HG02943 (cell line): ENCODE data around the gene EFEMP2.
A peak's percentile ranks its signal among the peaks of the same experiment; 100 is the strongest.

Experiments
- ATAC-seq: cut with Tn5 transposase; IDR thresholded peaks from one replicate; pipeline ENCODE4 v1.9.1; 2021; ENCODE audit warnings: mild to moderate bottlenecking, low read depth, moderate library complexity; ENCODE audit not compliant: unreplicated experiment

Gene EFEMP2

DNA sequence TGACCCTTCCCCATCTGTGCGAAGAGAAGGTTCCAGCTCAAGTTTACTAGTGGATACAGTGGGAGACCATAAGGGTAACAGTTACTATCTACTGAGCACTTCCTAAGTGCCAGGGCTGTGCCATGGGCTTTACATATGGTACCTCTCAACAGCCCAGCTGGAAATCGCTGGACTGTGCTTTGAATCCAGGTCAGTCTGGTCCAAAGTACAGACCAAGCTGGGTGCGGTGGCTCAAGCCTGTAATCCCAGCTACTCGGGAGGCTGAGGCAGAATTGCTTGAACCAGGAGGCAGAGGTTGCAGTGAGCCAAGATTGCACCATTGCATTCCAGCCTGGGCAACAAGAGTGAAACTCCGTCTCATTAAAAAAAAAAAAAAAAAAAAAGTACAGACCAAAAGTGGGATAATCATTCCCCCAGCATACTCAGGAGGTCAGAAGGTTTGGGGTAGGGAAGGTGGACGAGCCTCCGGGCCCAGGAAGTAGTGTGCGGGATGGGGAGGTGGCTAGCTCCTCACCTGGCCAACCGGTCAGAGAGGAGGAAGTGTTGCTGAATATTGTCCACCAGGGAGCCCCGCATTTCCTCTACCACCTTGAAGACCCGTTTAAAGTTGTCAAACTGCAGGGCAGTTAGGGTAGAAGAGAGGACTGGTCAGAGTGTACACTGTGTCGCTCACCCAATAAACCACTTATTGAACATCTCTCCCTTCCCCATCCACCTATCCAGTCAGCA, 13.4 kb upstream of the EFEMP2 start:
- no peak for ATAC-seq

GRCh38 chr11:65885231-65885630, 12.6 kb upstream of the EFEMP2 start:
- no peak for ATAC-seq

GRCh38 chr11:65884716-65885092, 12.1 kb upstream of the EFEMP2 start:
- no peak for ATAC-seq

DNA sequence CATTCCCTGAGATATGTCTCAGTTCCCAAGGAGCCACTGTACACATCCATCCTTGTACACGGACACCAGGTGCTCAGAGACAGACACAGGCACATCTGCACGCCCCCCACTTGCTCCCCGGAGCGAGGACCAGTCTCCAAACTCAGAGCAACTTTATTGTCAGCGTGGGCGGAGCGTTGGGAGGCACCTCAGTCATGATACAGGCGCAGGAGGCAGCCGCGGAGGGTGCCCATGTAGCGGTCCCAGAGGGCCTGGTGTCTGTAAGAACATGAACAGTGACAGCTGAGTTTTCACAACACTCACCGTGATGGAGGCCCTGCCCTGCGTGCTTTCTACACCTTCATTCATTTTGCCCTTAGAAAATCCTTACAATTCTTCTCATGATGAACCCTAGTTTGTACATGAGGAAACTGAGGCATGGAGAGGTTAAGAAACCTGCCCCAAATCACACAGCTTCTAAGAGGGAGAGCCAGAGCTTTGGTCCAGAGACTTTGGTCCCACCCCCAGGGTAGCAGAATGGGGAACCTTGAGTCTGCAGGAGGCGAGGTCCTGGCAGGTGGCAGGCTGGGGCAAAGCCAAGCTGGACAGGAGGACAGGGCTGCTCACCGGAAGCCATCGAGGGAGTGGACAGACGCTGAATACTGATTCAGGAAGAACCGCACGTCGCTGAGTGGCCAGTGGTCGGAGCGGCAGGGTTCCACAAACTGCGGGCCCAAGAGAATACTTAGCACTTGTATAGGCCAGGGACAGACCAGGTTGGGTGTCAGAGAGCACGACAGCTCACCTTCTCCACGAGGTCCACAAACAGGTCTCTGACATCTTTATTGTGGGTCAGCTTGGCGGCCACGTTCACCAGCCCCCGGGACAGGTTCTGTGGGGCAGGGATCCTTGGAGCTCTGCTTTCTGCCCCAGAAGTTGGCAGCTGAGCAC, 11.5 kb upstream of the EFEMP2 start:
- ATAC-seq, result no peak

- no peak for ATAC-seq
These were observed 10.6 kb upstream of the EFEMP2 start for GRCh38 chr11:65883058-65883761.

GRCh38 chr11:65882120-65883057, 9.8 kb upstream of the EFEMP2 start:
- no peak for ATAC-seq

DNA sequence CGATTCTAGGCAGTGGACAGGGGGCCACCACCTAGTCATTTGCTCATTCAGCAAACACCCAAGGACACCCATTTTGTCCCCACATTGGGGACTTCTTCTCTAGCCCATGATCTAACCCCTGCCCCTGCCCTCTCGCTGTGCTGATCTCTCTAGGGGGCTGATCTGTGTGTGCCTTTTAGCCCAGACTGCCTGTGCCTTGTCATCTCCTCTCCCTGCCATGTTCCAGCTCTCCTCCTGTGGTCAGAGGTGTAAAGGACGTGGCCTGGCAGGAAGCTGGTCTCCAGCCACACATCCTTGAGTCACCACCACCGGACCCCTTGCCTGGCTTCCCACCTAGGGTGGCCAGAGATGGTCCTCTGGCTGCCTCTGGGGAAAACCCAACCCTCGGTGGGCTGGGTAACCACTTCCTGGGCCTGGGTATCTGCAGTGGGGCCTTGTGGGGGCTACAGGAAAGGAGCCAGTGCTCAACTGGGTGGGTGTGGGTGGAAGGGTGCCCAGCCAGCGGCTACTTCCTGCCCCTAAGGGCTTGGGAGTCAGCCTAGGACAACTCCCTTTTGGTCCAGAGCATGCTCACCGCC, 8.3 kb upstream of the EFEMP2 start:
- ATAC-seq, result no peak

DNA sequence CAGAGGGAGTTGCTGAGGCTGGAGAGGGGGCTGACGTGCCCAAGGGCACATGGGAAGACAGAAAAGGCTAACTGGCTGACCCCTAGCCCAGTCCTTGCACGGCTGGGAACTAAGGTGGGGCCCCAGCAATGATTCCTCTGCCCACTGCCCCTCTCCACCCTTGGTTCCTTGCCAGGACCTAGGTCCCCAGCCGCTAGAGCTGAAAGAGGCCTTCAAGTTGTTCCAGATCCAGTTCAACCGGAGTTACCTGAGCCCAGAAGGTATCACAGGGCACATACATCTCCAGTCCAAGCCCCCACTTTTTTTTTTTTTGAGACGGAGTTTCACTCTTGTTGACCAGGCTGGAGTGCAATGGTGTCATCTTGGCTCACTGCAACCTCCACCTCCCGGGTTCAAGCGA, 7.4 kb upstream of the EFEMP2 start:
- ATAC-seq, result no peak

DNA sequence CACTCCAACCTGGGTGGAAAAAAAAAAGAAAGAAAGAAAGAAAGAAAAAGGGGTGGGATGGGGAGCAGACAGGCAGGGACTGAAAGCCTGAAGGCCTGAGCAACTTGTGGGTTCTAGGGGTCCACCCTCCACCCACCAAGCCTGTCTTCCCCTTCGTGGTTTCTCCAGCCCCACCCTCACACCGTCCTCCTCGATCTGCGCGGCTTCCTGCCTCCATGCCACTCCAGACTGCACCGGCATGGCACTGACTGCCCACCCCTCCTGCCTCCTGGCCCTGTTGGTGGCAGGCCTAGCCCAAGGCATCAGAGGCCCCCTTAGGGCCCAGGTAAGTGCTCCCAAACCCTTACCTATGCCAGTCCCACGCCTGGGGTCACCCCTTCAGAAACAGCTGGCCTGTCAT, 7.0 kb upstream of the EFEMP2 start, which contains the start of gene CTSW:
Gene CTSW (plus strand): TSS at position 221 of the 400 bp plus-strand sequence. CDS start 18 bp downstream, at position 239.
- no peak for ATAC-seq

DNA sequence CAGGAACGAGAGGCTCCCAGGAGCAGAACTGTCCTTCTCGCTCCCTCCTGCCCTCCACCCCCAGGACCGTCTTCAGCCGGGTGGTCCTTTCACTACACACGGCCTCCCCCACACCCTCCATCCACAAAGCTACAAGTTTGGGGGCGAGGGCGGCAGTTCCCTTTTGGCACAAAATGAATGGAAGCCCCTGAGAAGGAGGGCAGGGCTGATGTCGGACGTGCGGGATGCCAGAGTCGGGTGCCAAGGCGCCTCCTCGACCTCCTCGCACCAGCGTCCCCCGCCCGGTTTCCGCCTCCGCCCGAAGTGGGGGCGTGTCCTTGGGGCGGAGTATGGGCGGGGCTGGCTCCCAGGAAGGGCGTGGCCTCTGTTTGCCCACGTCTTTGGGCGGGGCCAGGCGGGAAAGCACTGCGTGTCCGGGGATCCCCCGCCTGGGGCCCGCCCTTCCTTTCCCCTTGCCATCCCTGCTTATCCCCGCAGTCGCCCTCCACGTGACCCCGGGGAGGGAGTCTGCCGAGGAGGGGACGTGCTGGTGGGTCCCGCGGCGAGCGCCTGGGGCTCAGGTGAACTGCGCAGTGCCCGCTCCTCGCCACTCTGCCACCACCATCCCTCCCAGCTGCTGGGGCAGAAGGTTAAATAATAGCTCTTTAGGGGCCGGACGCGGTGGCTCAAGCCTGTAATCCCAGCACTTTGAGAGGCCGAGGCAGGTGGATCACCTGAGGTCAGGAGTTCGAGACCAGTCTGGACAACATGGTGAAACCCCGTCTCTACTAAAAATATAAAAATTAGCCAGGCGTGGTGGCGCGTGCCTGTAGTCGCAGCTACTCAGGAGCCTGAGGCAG, 937 bp upstream of the EFEMP2 start:
- ATAC-seq, result peak; percentile 66

DNA sequence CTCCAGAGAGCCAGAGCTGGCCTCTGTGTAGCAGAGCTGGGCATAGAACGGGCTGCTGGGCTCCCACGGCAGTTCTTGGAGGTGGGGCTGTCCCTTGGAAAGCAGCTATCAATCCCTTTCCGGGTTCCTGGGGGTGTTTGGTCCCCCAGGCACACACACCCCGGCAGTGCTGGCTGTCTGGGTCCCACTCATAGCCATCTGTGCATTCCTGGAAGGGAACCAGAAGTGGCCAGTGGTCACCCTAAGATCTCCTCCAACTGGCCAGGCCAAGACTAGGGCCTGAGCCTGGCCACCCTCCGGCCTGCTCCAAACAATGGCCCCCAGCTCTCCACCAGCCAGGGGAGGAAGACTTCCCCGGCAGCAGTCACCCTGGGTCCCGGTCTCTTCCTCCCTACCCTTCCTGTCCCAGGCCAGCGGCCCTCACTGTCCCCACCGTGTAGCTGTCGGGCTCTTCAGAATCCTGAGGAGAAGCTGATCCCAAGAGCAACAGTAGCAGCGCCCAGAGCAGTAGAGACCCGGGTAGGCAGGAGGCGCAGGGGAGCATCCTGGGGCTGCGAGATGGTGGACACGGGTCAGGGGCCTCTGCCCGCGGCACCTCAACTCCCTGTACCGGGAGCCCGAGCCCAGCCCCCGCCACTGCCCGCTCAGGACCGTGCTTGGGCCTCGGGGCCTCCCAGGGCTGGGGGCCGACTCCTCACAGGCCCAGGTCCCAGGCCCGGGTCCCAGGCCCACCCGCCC, 620 bp downstream of the EFEMP2 start:
- ATAC-seq, result no peak

GRCh38 chr11:65870706-65871681, 1.6 kb downstream of the EFEMP2 start:
- ATAC-seq, result no peak

GRCh38 chr11:65870307-65870658, 2.3 kb downstream of the EFEMP2 start:
- no peak for ATAC-seq

DNA sequence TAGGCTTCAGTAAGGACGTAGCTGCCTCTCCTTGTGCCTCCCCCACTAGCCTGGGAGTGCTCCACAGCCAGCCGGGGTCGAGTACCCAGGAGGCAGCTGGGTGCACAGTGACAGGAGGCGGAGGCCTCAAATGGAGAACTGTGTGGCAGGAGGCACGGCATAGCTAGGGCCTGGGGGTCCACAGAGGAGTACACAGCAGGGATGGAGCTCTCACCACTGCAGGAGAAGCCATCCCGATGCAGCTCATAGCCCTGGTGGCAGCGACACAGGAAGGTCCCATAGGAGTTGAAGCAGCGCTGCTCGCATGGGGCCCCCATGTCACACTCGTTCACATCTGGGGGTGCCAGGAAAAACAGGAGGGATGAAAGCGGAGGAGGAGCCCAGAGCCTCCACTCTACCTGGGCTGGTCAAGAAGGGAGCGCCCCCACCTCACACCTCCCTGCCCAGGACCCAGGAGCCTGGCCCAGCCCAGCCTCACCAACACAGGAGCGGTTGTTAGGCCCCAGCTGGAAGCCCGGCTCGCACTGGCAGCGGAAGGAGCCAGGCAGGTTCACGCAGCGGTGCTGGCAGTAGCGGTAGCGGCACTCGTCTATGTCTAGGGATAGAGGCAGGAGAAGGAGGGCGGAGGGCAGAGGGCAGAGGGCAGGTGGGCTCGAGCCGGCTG, 2.8 kb downstream of the EFEMP2 start:
- no peak for ATAC-seq

DNA sequence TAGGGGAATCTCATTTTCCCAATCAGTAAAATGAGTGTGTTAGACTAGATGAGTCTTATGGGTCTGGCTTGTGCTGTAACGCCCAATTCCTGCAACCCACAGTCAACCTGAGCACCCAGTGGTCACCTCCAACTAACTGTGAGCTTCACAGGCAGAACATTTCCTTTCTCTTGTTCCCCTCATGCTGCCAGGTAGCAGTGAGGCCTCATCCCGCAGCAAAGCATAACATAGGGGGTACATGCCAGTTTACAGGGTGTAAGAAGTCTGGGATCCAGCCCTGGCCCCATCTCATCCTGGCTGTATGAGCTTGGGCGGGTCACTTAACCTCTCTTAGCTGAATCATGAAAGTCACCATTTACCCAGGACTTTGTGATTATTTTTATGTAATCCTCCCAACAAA, 3.7 kb downstream of the EFEMP2 start:
- ATAC-seq, result no peak

GRCh38 chr11:65868076-65868667, 4.4 kb downstream of the EFEMP2 start:
- no peak for ATAC-seq
